ENCODE data around the gene GRK2.

DNA sequence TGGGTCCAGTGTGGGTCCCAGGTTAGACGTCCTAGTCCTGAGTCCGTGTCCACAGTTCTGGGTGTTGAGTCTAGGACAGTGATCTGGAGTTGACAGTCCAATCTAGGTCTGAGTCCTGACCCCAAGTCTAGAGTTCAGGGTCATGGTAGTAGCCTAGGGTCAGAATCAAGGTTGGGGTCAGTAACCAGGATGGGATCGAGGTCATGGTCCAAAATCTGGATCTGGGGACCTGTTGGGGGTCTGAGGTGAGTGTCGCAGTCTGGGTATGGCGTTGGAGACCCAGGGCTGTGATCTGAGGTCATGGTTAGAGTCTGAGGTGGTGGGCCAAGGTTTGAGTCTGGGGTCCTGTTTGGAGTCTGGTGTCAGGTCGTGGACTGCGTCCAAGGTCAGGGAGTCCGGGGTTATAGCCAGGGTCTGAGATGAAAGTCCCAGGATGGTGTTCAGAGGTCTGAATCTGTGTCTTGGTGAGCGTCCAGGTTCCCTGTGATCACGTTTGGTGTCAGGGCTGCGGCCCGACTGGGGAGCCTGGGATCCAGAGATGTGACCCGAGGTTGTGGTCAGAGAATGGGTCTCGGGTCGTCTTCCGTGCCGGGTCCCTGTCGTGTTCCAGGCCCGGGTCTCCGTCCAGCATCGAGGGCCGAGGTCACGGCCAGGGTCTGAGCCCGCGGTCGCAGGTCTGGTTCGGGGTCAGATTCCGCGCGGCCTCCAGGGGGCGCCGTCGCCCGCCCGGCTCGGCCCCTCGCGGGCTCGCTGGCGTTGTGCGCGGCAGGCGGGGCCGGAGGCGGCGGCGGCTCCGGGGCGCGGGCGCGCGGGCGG is 432 bp upstream of the GRK2 start:
- TF ChIP-seq, protein P1, sequence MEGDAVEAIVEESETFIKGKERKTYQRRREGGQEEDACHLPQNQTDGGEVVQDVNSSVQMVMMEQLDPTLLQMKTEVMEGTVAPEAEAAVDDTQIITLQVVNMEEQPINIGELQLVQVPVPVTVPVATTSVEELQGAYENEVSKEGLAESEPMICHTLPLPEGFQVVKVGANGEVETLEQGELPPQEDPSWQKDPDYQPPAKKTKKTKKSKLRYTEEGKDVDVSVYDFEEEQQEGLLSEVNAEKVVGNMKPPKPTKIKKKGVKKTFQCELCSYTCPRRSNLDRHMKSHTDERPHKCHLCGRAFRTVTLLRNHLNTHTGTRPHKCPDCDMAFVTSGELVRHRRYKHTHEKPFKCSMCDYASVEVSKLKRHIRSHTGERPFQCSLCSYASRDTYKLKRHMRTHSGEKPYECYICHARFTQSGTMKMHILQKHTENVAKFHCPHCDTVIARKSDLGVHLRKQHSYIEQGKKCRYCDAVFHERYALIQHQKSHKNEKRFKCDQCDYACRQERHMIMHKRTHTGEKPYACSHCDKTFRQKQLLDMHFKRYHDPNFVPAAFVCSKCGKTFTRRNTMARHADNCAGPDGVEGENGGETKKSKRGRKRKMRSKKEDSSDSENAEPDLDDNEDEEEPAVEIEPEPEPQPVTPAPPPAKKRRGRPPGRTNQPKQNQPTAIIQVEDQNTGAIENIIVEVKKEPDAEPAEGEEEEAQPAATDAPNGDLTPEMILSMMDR (conservative IDR thresholded peaks at IDR 0.05; ENCODE audit: low read depth, low read length) = peak; percentile 74
- TF ChIP-seq EZH2 (IDR thresholded peaks at IDR 0.05; ENCODE audit: borderline replicate concordance, low read depth, low read length, poor library complexity, severe bottlenecking) = no peak

Data from A673 (cell line).